GM12878 (cell line): ENCODE data around the gene CLEC12A. TPM values are rescaled to one million over a fixed set of nuclear protein-coding genes. Genes with fewer than 3 reads are reported as not detected.

Experiments
- ATAC-seq: fragments of 200-7000 bp; cut with Tn5 transposase; 3 replicates; pipeline ENCODE4 v1.9.1; 2020; ENCODE audit warnings: mild to moderate bottlenecking, moderate library complexity
- BruUV-seq: library from RNA; stranded (reverse); fragments of 400-500 nt; replicated peaks from 2 replicates; lab custom pipeline; 2021; lab: Mats Ljungman, UMichigan
- CTCF ChIA-PET: fragments of 300-600 bp; sonication (Branson Sonifier 250); formaldehyde crosslinking; extraction: SDS; loops from one replicate; lab custom pipeline; 2021; ENCODE audit warnings: inconsistent platforms; lab: Yijun Ruan, JAX
- POLR2A ChIA-PET: fragments of 350-600 bp; formaldehyde crosslinking; extraction: SDS; loops from one replicate; lab custom pipeline; 2021; ENCODE audit warnings: inconsistent platforms; lab: Charles Lee
- RAD21 ChIA-PET: fragments of 300-600 bp; sonication (Branson Sonifier 250); formaldehyde crosslinking; loops from one replicate; lab custom pipeline; 2023; ENCODE audit warnings: antibody characterized with exemption; ENCODE audit not compliant: unreplicated experiment; lab: Charles Lee
- SMC1A ChIA-PET: fragments of 300-600 bp; sonication (Branson Sonifier 250); formaldehyde crosslinking; loops from one replicate; lab custom pipeline; 2023; ENCODE audit not compliant: unreplicated experiment, uncharacterized antibody; lab: Charles Lee
- DNase-seq: peaks from one replicate; pipeline ENCODE4 v3.0.0-alpha.2; 2011; ENCODE audit warnings: low read depth, low spot score
- FAIRE-seq: peaks from 3 replicates; lab custom pipeline; 2011; peaks lifted over from hg19 to GRCh38; lab: Jason Lieb, UNC
- H2AFZ ChIP-seq: 2 replicates; pipeline ENCODE4 v1.6.0; 2011; ENCODE audit warnings: low read depth, low read length, control low read depth; ENCODE audit not compliant: control insufficient read depth
- H3K27ac ChIP-seq: 2 replicates; pipeline ENCODE4 v1.5.1; 2011; ENCODE audit warnings: control low read depth; ENCODE audit not compliant: control insufficient read depth, insufficient read depth
- H3K27me3 ChIP-seq, 2 experiments: replicated peaks in 1 of 2; 2 replicates each; pipeline versions ENCODE4 v1.6.0 to v1.6.1; 2011; ENCODE audit warnings: low read length in 1 of 2; ENCODE audit not compliant: control insufficient read depth in 2 of 2, insufficient read depth in 2 of 2
- H3K36me3 ChIP-seq, 2 experiments: 2 replicates each; pipeline ENCODE4 v1.5.1; 2011; ENCODE audit warnings: low read length in 1 of 2; ENCODE audit not compliant: control insufficient read depth in 2 of 2, insufficient read depth in 2 of 2
- H3K4me1 ChIP-seq: 2 replicates; pipeline ENCODE4 v1.6.1; 2011; ENCODE audit warnings: mild to moderate bottlenecking, low read length, moderate library complexity, mixed read lengths; ENCODE audit not compliant: control insufficient read depth, insufficient read depth
- H3K4me2 ChIP-seq: 2 replicates; pipeline ENCODE4 v1.6.0; 2011; ENCODE audit warnings: control low read depth; ENCODE audit not compliant: control insufficient read depth, insufficient read depth
- H3K4me3 ChIP-seq: fragments of 200-600 bp; sonication (generic); 2 replicates; pipeline ENCODE4 v1.5.1; 2016
- H3K79me2 ChIP-seq: 2 replicates; pipeline ENCODE4 v1.6.0; 2011; ENCODE audit warnings: low read length; ENCODE audit not compliant: control insufficient read depth, insufficient read depth
- H3K9ac ChIP-seq: 2 replicates; pipeline ENCODE4 v1.8.0; 2011; ENCODE audit warnings: low read length, control low read depth, mixed read lengths; ENCODE audit not compliant: control insufficient read depth, insufficient read depth
- H3K9me3 ChIP-seq: replicated peaks from 3 replicates; pipeline ENCODE4 v1.5.1; 2011; ENCODE audit warnings: mild to moderate bottlenecking, low read length; ENCODE audit not compliant: control insufficient read depth, insufficient read depth
- H4K20me1 ChIP-seq: 2 replicates; pipeline ENCODE4 v1.6.0; 2011; ENCODE audit not compliant: control insufficient read depth, insufficient read depth
- ATF7 ChIP-seq: fragments of 450-650 bp; IDR thresholded peaks from 2 replicates; pipeline ENCODE4 v1.6.1; 2016; ENCODE audit warnings: low read depth, mild to moderate bottlenecking
- BMI1 ChIP-seq: fragments of 450-650 bp; IDR thresholded peaks from 2 replicates; pipeline ENCODE4 v1.6.1; 2016; ENCODE audit warnings: mild to moderate bottlenecking, moderate library complexity, borderline replicate concordance
- CBX3 ChIP-seq: fragments of 200-600 bp; sonication (generic); IDR thresholded peaks from 2 replicates; pipeline ENCODE4 v1.6.1; 2016; ENCODE audit warnings: low read depth, borderline replicate concordance
- ETV6 ChIP-seq, 2 experiments: fragments of 450-650 bp in 1 of 2; IDR thresholded peaks in 1 of 2; conservative IDR thresholded peaks in 1 of 2; 2 replicates each; pipeline ENCODE4 v1.6.1; 2014; ENCODE audit warnings: antibody characterized with exemption in 1 of 2, borderline replicate concordance in 1 of 2, low read depth in 1 of 2, mild to moderate bottlenecking in 1 of 2, moderate library complexity in 1 of 2
- KLF5 ChIP-seq: fragments of 450-650 bp; IDR thresholded peaks from 2 replicates; pipeline ENCODE4 v1.6.1; 2014; ENCODE audit warnings: mild to moderate bottlenecking; ENCODE audit not compliant: partially characterized antibody
- NFXL1 ChIP-seq: fragments of 450-650 bp; IDR thresholded peaks from 2 replicates; pipeline ENCODE4 v1.6.1; 2017; ENCODE audit warnings: antibody characterized with exemption, mild to moderate bottlenecking, borderline replicate concordance
- NR2C1 ChIP-seq: fragments of 450-650 bp; IDR thresholded peaks from 2 replicates; pipeline ENCODE4 v1.6.1; 2017; ENCODE audit warnings: antibody characterized with exemption, mild to moderate bottlenecking, moderate library complexity
- NRF1 ChIP-seq: conservative IDR thresholded peaks from 2 replicates; pipeline ENCODE4 v1.6.1; 2011; ENCODE audit warnings: mild to moderate bottlenecking, low read depth, low read length, improper control_type of control experiment
- PAX5 ChIP-seq: IDR thresholded peaks from 2 replicates; pipeline ENCODE4 v1.6.1; 2011; ENCODE audit warnings: low read depth, low read length, borderline replicate concordance
- PML ChIP-seq: IDR thresholded peaks from 2 replicates; pipeline ENCODE4 v1.6.1; 2012; ENCODE audit warnings: low read length, inconsistent platforms
- POLR2AphosphoS2 ChIP-seq: IDR thresholded peaks from 2 replicates; pipeline ENCODE4 v1.6.1; 2011; ENCODE audit warnings: low read depth, mild to moderate bottlenecking, low read length, improper control_type of control experiment, moderate library complexity
- RUNX3 ChIP-seq: IDR thresholded peaks from 2 replicates; pipeline ENCODE4 v1.6.1; 2012; ENCODE audit warnings: low read length, inconsistent platforms
- SMC3 ChIP-seq: IDR thresholded peaks from 2 replicates; pipeline ENCODE4 v1.6.1; 2011; ENCODE audit warnings: low read length, improper control_type of control experiment, borderline replicate concordance
- WRNIP1 ChIP-seq: IDR thresholded peaks from 2 replicates; pipeline ENCODE4 v1.6.1; 2011; ENCODE audit warnings: low read depth, low read length, improper control_type of control experiment, borderline replicate concordance
- ZNF207 ChIP-seq: fragments of 450-650 bp; IDR thresholded peaks from 2 replicates; pipeline ENCODE4 v1.6.1; 2014; ENCODE audit warnings: antibody characterized with exemption, mild to moderate bottlenecking, borderline replicate concordance
- ZNF217 ChIP-seq: fragments of 450-650 bp; IDR thresholded peaks from 2 replicates; pipeline ENCODE4 v1.6.1; 2017; ENCODE audit warnings: antibody characterized with exemption, mild to moderate bottlenecking
- ZNF24 ChIP-seq: fragments of 450-650 bp; IDR thresholded peaks from 2 replicates; pipeline ENCODE4 v1.6.1; 2017; ENCODE audit warnings: antibody characterized with exemption, mild to moderate bottlenecking
- WGBS: methylation state at CpG from one replicate; pipeline ENCODE4 v1.1.6; 2016; ENCODE audit warnings: low lambda C conversion rate; ENCODE audit not compliant: insufficient replicate concordance, insufficient coverage; ENCODE audit errors: missing lambda C conversion rate; 5-methylcytosine and 5-hydroxymethylcytosine counted together
- in situ Hi-C: fragments of 300-500 bp; cut with MboI; formaldehyde crosslinking; loops from 9 replicates; pipeline ENCODE4 v1.14.3; 2018; ENCODE audit warnings: mixed read lengths
- intact Hi-C: fragments of 100-400 bp; cut with micrococcal nuclease; formaldehyde crosslinking; loops from one replicate; pipeline ENCODE4 v1.14.2; 2022; ENCODE audit not compliant: unreplicated experiment
- polyA plus RNA-seq, 11 experiments: library from polyadenylated mRNA; depleted of rRNA in 4 of 11; unstranded in 6 of 11; stranded (reverse) in 5 of 11; fragments of >200 nt; fragmentation: Nextera tagmentation in 4 of 11; fragmentation: Illumina TruSeq in 1 of 11; extraction: Ambion mirVana in 4 of 11; extraction: Trizol in 1 of 11; gene quantifications; 1 replicate in 1 of 11; 2 replicates in 10 of 11; pipeline versions ENCODE4 v1.2.1 to v1.2.3, GENCODE V29; 2011 to 2016; ENCODE audit warnings: inconsistent platforms in 2 of 11, missing spikeins in 2 of 11, low read depth in 1 of 11
- total RNA-seq, 4 experiments: library from RNA; depleted of rRNA in 3 of 4; stranded (reverse); fragments of >200 nt in 3 of 4; fragmentation: Illumina TruSeq in 1 of 4; extraction: Trizol in 1 of 4; gene quantifications; 2 replicates each; pipeline versions ENCODE4 v1.2.1 to v1.2.3, GENCODE V29; 2013 to 2021
- TF ChIP-seq, protein P1 (sequence below): IDR thresholded peaks from 2 replicates; pipeline ENCODE4 v1.6.1; 2011; ENCODE audit warnings: borderline replicate concordance, low read depth, mild to moderate bottlenecking, moderate library complexity, low read length; ENCODE audit not compliant: insufficient read depth, poor library complexity, severe bottlenecking
- TF ChIP-seq, protein P2 (sequence below): fragments of 150-350 bp; IDR thresholded peaks from 2 replicates; pipeline ENCODE4 v1.6.1; 2014; ENCODE audit warnings: mild to moderate bottlenecking, low read depth, low read length
- TF ChIP-seq, protein P3 (sequence below): fragments of 450-650 bp; IDR thresholded peaks from 2 replicates; pipeline ENCODE4 v1.6.1; 2017; ENCODE audit warnings: low read depth, mild to moderate bottlenecking, moderate library complexity

Gene CLEC12A
- total and polyA plus RNA-seq, 10 of the 15 experiments (the other 5 are each of a cell fraction or from before 2014, with no cell fraction given), result 0.07 to 0.21 TPM; not detected in 8

DNA sequence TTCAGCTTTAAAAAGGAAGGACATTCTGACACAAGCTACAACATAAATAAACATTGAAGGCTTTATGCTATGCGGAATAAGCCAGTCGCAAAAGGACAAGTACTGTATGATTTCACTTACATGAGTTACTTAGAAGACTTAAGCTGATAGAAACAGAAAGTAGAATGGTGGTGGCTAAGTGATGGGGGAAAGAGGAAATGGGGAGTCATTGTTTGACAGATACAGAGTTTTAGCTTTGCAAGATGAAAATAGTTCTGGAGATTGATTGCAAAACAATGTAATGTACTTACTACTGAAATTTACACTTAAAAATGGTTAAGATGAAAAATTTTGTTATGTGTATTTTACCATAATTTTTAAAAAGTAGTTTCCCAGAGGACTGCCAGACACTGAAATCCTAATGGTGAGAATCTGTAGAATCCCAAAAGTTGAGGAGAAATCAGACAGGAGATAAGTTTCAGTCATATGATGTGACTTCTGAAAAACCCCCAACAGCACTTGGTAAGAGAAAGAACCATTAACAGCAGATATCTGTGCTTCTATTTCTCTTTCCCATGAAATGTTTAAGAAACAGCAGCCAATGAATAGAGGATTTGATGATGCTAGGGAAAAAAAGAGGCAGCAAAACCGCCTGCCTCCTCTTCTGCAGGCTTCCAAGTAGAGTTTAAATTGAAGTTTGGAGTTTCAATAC is 22.5 kb upstream of the CLEC12A start:
- Histone ChIP-seq H3K36me3 (no peaks in the 10 kb centered on the region), H3K27ac (peak overlapping the region; percentile 72), H3K4me2 (peak overlapping the region; percentile 87), H3K27me3 (no peaks in the 10 kb centered on the region; a peak in 1 of 4 replicates), H3K9ac (no peak overlapping the region), H3K9me3 (no peaks in the 10 kb centered on the region), H4K20me1 (no peaks in the 10 kb centered on the region), H2AFZ (peak overlapping the region; percentile 55), H3K79me2 (no peaks in the 10 kb centered on the region), H3K4me3 (0 out of 2 replicates have a peak overlapping the region, but pooled peaks have one; percentile 9), H3K4me1 (peaks cover 33% of the 10 kb centered on the region)
- ChIA-PET POLR2A (no interaction called here), RAD21 (no interaction called here), CTCF (interaction anchor here (0.6 to 1.9 kb wide), 4 partner anchors 198 to 811 kb away, joined by 3 to 6 read pairs (median 4); no protein-coding TSS in a partner anchor), SMC1A (interaction anchor here (0.5 to 1.4 kb wide), 4 partner anchors 8 to 156 kb away, joined by 3 to 4 read pairs (median 4); no protein-coding TSS in a partner anchor)
- intact Hi-C loops, result loop anchor here (5.0 kb wide), 1 partner anchor 184 kb away; the partner anchor contains the start of gene CLEC7A
- DNase-seq, result peak; percentile 82
- peak; percentile 94 for FAIRE-seq
- in situ Hi-C loops, result no loop called here
- ATAC-seq, result peak; percentile 99
- no TSS peak for BruUV-seq
- WGBS, result 24% methylated on average over 3 of the region's 3 CpGs
- TF ChIP-seq SMC3, result no peak
- peak in 1 of 2 experiments; percentile 54; a peak in 1 of 4 replicates for TF ChIP-seq ETV6 (conservative IDR thresholded peaks at IDR 0.05 in 1 of 2, IDR thresholded peaks at IDR 0.05 in 1 of 2; ENCODE audit: borderline replicate concordance in 1 of 2, low read depth in 1 of 2)
- TF ChIP-seq RUNX3, result peak; percentile 71
- TF ChIP-seq ZNF207, result no peak
- TF ChIP-seq CBX3, result no peak
- no peak for TF ChIP-seq NFXL1
- TF ChIP-seq NR2C1, result no peak
- TF ChIP-seq ATF7, result peak; percentile 61
- TF ChIP-seq NRF1, result no peak
- TF ChIP-seq ZNF217, result peak; percentile 77; the same call in 1 of the 2 replicates
- TF ChIP-seq PML, result no peak
- no peak for TF ChIP-seq KLF5
- TF ChIP-seq ZNF24, result 0 out of 2 replicates have a peak, but pooled peaks have one; percentile 29
- TF ChIP-seq BMI1, result peak; percentile 27; the same call in 1 of the 2 replicates
- no peak for TF ChIP-seq POLR2AphosphoS2
- TF ChIP-seq, protein P1, sequence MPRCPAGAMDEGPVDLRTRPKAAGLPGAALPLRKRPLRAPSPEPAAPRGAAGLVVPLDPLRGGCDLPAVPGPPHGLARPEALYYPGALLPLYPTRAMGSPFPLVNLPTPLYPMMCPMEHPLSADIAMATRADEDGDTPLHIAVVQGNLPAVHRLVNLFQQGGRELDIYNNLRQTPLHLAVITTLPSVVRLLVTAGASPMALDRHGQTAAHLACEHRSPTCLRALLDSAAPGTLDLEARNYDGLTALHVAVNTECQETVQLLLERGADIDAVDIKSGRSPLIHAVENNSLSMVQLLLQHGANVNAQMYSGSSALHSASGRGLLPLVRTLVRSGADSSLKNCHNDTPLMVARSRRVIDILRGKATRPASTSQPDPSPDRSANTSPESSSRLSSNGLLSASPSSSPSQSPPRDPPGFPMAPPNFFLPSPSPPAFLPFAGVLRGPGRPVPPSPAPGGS, result no peak
- peak; percentile 38; the same call in 1 of the 2 replicates for TF ChIP-seq PAX5
- no peak for TF ChIP-seq WRNIP1
- TF ChIP-seq, protein P2, sequence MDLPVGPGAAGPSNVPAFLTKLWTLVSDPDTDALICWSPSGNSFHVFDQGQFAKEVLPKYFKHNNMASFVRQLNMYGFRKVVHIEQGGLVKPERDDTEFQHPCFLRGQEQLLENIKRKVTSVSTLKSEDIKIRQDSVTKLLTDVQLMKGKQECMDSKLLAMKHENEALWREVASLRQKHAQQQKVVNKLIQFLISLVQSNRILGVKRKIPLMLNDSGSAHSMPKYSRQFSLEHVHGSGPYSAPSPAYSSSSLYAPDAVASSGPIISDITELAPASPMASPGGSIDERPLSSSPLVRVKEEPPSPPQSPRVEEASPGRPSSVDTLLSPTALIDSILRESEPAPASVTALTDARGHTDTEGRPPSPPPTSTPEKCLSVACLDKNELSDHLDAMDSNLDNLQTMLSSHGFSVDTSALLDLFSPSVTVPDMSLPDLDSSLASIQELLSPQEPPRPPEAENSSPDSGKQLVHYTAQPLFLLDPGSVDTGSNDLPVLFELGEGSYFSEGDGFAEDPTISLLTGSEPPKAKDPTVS, result no peak
- TF ChIP-seq, protein P3, sequence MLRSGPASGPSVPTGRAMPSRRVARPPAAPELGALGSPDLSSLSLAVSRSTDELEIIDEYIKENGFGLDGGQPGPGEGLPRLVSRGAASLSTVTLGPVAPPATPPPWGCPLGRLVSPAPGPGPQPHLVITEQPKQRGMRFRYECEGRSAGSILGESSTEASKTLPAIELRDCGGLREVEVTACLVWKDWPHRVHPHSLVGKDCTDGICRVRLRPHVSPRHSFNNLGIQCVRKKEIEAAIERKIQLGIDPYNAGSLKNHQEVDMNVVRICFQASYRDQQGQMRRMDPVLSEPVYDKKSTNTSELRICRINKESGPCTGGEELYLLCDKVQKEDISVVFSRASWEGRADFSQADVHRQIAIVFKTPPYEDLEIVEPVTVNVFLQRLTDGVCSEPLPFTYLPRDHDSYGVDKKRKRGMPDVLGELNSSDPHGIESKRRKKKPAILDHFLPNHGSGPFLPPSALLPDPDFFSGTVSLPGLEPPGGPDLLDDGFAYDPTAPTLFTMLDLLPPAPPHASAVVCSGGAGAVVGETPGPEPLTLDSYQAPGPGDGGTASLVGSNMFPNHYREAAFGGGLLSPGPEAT, result peak; percentile 47
